Left lung (tissue), 10 donors: ENCODE data around the gene SOWAHA. TPM values are rescaled to one million over a fixed set of nuclear protein-coding genes. Genes with fewer than 3 reads are reported as not detected.

Experiments
- ATAC-seq: fragments of 200-7000 bp; cut with Tn5 transposase; one replicate; pipeline ENCODE4 v1.9.1; 2020; ENCODE audit warnings: moderate library complexity
- DNase-seq, 4 donors: peaks; one replicate each; pipeline ENCODE4 v3.0.0-alpha.2; 2013 to 2020
- H3K27ac ChIP-seq, 2 donors: fragments of 200-600 bp; sonication (generic) in 1 of 2; one replicate each; pipeline versions ENCODE4 v1.5.0 to v1.8.0; 2020 to 2021
- H3K27me3 ChIP-seq, 2 donors: fragments of 200-600 bp; sonication (generic) in 1 of 2; one replicate each; pipeline versions ENCODE4 v1.5.0 to v1.8.0; 2020 to 2021
- H3K36me3 ChIP-seq, 2 donors: fragments of 200-600 bp; sonication (generic) in 1 of 2; one replicate each; pipeline versions ENCODE4 v1.5.0 to v1.8.0; 2020 to 2021
- H3K4me1 ChIP-seq, 2 donors: fragments of 200-600 bp; one replicate each; pipeline ENCODE4 v1.8.0; 2021
- H3K4me3 ChIP-seq, 2 donors: fragments of 200-600 bp; sonication (generic) in 1 of 2; one replicate each; pipeline versions ENCODE4 v1.5.0 to v1.8.0; 2020 to 2021; ENCODE audit warnings: mild to moderate bottlenecking in 1 of 2
- H3K9me3 ChIP-seq, 2 donors: fragments of 200-600 bp; sonication (generic) in 1 of 2; one replicate each; pipeline versions ENCODE4 v1.5.0 to v1.8.0; 2020 to 2021
- intact Hi-C, 2 donors: fragments of 100-400 bp; cut with DNase I; formaldehyde crosslinking; loops; one replicate each; pipeline versions ENCODE4 v1.11.2 to v1.14.2; 2022
- polyA plus RNA-seq, 6 donors: library from polyadenylated mRNA; unstranded; fragments of 120-200 nt; gene quantifications; one replicate each; pipeline ENCODE4 v1.2.1, GENCODE V29; 2013; ENCODE audit not compliant: insufficient read length in 6 of 6
- total RNA-seq, 2 donors: library from RNA; stranded (reverse); fragmentation: NEBNext Ultra II Directional; extraction: Animal tissue kit (Norgen Biotek cat#: 25700); gene quantifications; one replicate each; pipeline ENCODE4 v1.2.1, GENCODE V29; 2021
- TF ChIP-seq, protein P1 (sequence below), 2 donors: fragments of 200-600 bp; sonication (generic) in 1 of 2; IDR thresholded peaks; one replicate each; pipeline versions ENCODE4 v1.5.0 to v1.8.0; 2021; ENCODE audit warnings: antibody characterized with exemption in 2 of 2
- donor health status: DM: no; HTN: yes; CAD: no.
- donor health status: DM: no; HTN: no; CAD: no.

The SOWAHA gene
- total and polyA plus RNA-seq, 8 donors = 0.07 to 0.16 TPM; not detected in 6

DNA sequence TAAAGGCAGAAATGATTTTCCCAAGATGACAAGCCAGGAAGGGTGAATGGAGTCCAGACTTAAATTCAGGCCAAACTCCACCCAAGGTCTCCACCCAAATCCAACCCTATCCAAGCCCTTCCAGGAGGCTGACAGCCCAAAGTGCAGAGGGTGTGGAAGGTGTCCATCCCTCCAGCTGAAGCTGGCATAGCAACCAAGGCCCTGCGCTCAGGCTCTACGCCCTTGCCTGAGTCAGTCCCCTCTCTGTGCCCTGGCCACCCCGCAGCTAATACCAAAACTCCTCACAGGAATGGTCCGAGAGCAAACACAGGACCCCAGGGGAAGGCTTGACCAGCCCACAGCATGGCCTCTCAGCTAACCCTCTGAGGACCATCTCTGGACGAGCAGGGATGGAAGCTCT is 38.2 kb upstream of the SOWAHA start:
- no peak overlapping the region for H3K27ac ChIP-seq
- peaks cover 14 to 35% of the 10 kb centered on the region in 2 donors for H3K4me1 ChIP-seq

DNA sequence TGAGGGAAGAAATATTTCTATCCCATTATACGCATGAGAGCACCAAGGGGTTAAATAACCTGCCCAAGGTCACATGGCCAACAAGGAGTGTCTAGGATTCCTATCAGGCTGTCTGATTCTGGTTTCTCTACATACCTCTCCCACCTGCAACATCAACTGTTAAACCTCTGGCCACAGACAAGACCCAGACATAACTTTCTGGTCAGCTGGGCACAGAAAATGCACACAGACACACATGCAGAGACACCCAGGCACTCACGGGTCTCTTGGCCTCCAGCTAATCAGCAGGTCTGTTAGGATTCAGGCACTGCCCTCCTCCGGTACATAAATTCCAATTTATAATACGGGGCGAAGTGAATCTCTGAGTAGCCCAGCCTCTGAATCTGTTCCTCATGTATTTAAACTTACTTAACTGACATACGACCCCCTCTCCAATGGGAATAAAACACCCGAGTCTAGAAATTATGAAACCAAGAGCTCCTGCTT is 37.6 kb upstream of the SOWAHA start:
- intact Hi-C loops = no loop called here
- Histone ChIP-seq H3K4me3 (peak overlapping the region in 1 of 2 donors; percentile 71), H3K27me3 (peaks cover 0 to 57% of the 10 kb centered on the region in 2 donors), H3K4me1 (peaks cover 14 to 35% of the 10 kb centered on the region in 2 donors), H3K27ac (no peak overlapping the region), H3K36me3 (no peaks in the 10 kb centered on the region), H3K9me3 (no peaks in the 10 kb centered on the region)
- DNase-seq (no peak), ATAC-seq (peak; percentile 22)
- TF ChIP-seq, protein P1, sequence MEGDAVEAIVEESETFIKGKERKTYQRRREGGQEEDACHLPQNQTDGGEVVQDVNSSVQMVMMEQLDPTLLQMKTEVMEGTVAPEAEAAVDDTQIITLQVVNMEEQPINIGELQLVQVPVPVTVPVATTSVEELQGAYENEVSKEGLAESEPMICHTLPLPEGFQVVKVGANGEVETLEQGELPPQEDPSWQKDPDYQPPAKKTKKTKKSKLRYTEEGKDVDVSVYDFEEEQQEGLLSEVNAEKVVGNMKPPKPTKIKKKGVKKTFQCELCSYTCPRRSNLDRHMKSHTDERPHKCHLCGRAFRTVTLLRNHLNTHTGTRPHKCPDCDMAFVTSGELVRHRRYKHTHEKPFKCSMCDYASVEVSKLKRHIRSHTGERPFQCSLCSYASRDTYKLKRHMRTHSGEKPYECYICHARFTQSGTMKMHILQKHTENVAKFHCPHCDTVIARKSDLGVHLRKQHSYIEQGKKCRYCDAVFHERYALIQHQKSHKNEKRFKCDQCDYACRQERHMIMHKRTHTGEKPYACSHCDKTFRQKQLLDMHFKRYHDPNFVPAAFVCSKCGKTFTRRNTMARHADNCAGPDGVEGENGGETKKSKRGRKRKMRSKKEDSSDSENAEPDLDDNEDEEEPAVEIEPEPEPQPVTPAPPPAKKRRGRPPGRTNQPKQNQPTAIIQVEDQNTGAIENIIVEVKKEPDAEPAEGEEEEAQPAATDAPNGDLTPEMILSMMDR (IDR thresholded peaks at IDR 0.05) = no peak

More for the DNA sequence above, 38.2 kb upstream of the SOWAHA start:
- H3K36me3 ChIP-seq = no peaks in the 10 kb centered on the region
- no peak overlapping the region for H3K4me3 ChIP-seq
- intact Hi-C loops = no loop called here
- DNase-seq = no peak
- ATAC-seq = no peak
- TF ChIP-seq, protein P1 (IDR thresholded peaks at IDR 0.05) = no peak
- no peaks in the 10 kb centered on the region for H3K9me3 ChIP-seq
- H3K27me3 ChIP-seq = peaks cover 0 to 52% of the 10 kb centered on the region in 2 donors

DNA sequence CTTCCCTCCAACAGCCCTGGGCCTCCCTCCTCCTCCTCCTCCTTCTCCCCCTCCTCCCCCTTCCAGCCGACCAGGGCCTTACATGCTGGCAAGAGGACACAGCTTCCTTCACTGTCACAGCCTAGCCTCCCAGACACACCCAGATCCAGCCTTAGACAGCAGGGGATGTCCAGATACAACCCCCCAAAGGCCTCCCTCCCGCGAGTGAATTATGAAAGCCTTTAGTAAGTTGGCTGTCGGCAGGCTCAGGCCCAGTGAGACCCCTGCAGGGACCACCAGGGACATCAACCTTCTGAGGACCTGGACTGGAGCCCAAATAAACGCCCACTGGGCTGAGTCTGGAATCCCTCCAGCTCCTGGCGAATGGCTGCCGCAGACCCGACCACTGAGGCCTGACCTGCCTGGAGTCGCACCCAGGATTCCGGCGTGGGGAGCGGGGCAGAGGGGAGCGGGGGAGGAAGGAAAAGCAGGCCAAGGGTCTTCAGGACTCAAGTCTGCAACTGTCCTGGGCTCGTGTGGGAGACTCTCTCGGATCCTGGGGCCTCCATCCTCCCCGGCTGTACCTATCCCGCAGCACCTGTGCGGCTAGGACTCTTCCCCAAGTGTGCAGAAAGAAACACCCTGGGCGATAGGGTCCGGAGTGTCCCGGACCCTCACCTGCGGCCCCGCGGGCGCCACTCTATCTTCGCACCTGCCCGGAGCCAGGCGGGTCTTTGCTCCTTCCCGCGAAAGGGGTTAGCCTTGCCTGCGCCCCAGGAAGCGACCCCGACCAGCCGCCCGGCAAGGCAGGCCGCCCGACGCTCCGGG is 36.8 kb upstream of the SOWAHA start:
- no peaks in the 10 kb centered on the region for H3K9me3 ChIP-seq
- H3K36me3 ChIP-seq = no peaks in the 10 kb centered on the region
- TF ChIP-seq, protein P1 (IDR thresholded peaks at IDR 0.05) = no peak
- peak overlapping the region; percentile 71 to 80 for H3K4me3 ChIP-seq
- H3K27ac ChIP-seq = peak overlapping the region; percentile 56 to 73
- ATAC-seq = peak; percentile 39
- intact Hi-C loops = no loop called here
- peaks cover 0 to 57% of the 10 kb centered on the region in 2 donors for H3K27me3 ChIP-seq
- DNase-seq = peak in 2 of 4 donors; percentile 29 to 58
- peaks cover 14 to 32% of the 10 kb centered on the region in 2 donors for H3K4me1 ChIP-seq

DNA sequence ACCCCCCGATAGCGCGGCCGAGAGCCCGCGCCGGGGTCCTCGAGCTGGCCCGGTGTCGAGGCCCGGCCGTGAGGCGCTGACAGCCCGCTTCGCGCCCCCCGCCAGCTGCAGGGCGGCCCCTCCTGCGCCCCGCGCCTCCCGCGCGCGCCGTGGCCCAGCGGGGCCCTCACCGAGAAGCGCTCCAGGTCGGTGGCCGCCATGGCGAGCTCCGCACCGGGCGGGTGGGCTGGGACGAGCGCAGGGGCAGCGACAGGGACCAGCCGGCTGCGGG is 36.2 kb upstream of the SOWAHA start:
- peaks cover 14 to 28% of the 10 kb centered on the region in 2 donors for H3K4me1 ChIP-seq
- TF ChIP-seq, protein P1 (IDR thresholded peaks at IDR 0.05) = no peak
- peak overlapping the region; percentile 71 to 80 for H3K4me3 ChIP-seq
- no peaks in the 10 kb centered on the region for H3K9me3 ChIP-seq
- ATAC-seq (no peak), DNase-seq (no peak)
- intact Hi-C loops = no loop called here
- peaks cover 0 to 57% of the 10 kb centered on the region in 2 donors for H3K27me3 ChIP-seq
- H3K27ac ChIP-seq = peak overlapping the region; percentile 56 to 73
- no peaks in the 10 kb centered on the region for H3K36me3 ChIP-seq

DNA sequence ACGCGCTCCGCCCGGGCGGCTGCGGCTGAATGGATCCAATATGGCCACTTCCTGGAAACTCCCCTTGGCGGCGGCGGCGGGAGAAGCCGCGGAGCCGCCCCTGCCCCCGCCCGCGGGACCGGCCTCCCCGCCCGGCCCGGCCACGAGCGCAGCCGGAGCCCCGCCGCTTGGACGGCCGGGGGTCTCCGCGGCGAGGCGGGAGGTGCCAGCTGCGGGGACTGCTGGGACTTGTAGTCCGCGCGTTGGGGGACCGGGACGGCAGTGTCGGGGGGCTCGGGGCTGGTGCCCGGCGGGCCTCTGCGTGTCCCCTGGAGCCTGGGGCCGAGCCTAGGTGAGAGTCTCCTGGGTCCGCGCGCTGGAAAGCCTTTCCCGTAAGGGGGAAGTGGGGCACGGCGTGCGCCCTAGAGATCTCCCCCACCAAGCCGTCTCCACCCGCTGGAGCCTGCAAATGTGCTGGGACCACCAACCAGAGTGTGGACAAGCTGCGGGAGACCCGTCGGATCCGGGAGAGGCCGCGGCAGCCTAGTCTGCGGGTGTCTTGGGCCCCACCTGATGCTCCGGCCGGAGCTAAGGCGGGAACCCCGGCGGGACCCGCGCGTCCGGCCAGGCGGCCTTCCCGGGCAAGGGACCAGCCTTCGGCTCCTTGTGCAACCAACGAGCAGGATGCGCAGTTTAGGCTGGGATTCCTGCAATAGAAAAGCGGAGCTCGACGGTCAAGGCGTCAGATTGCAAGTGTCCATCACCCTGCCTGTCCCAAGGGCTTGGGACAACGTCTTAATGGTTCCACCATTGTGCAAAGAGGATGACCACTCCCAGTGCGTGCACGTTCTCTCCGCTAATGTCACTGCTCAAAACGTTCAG is 35.7 kb upstream of the SOWAHA start, which contains the start of gene SEPTIN8:
Gene SEPTIN8 (minus strand): TSS at position 31 of the 861 bp plus-strand sequence. CDS start 102 bp downstream, outside the sequence.
- peak within 1 kb of the TSS; percentile 56 to 73 for H3K27ac ChIP-seq
- H3K9me3 ChIP-seq = no peaks in the 10 kb centered on the region
- H3K4me3 ChIP-seq = peak within 1 kb of the TSS; percentile 71 to 80
- ATAC-seq (peak; percentile 73), DNase-seq (peak; percentile 39 to 84 (median 55))
- intact Hi-C loops = no loop called here
- TF ChIP-seq, protein P1 (IDR thresholded peaks at IDR 0.05) = no peak
- peaks cover 0 to 57% of the 10 kb centered on the region in 2 donors for H3K27me3 ChIP-seq
- no peaks in the 10 kb centered on the region for H3K36me3 ChIP-seq
- peaks cover 14 to 32% of the 10 kb centered on the region in 2 donors for H3K4me1 ChIP-seq
